Activated effector memory CD4-positive, alpha-beta T cell treated with anti-CD3 and anti-CD28 coated beads, Interleukin-2, amount 50 U/mL, for 16 hours (primary cell): ENCODE results near the gene GCNT1.

ENCODE experiments used
- DNase-seq: peaks from one replicate; pipeline ENCODE4 v3.0.0-alpha.2; 2020

Gene GCNT1

GRCh38 chr9:76542360-76542759, 83.4 kb downstream of the GCNT1 start:
- no peak for DNase-seq

- no peak for DNase-seq
These were observed 86.2 kb downstream of the GCNT1 start for GRCh38 chr9:76545191-76545590.

GRCh38 chr9:76552181-76552580, 93.2 kb downstream of the GCNT1 start:
- DNase-seq: no peak

- DNase-seq: no peak
These were observed 93.9 kb downstream of the GCNT1 start for GRCh38 chr9:76552751-76553455.

- no peak for DNase-seq
These were observed 94.7 kb downstream of the GCNT1 start for GRCh38 chr9:76553680-76554079.
